ENCODE results near the gene HASPIN. TPM values are rescaled to one million over a fixed set of nuclear protein-coding genes. Genes with fewer than 3 reads are reported as not detected.

Gene HASPIN
- total and polyA plus RNA-seq, 2 of the 13 experiments (the other 11 are each of a cell fraction or from before 2014, with no cell fraction given), result 2.7 to 8.1 TPM

DNA sequence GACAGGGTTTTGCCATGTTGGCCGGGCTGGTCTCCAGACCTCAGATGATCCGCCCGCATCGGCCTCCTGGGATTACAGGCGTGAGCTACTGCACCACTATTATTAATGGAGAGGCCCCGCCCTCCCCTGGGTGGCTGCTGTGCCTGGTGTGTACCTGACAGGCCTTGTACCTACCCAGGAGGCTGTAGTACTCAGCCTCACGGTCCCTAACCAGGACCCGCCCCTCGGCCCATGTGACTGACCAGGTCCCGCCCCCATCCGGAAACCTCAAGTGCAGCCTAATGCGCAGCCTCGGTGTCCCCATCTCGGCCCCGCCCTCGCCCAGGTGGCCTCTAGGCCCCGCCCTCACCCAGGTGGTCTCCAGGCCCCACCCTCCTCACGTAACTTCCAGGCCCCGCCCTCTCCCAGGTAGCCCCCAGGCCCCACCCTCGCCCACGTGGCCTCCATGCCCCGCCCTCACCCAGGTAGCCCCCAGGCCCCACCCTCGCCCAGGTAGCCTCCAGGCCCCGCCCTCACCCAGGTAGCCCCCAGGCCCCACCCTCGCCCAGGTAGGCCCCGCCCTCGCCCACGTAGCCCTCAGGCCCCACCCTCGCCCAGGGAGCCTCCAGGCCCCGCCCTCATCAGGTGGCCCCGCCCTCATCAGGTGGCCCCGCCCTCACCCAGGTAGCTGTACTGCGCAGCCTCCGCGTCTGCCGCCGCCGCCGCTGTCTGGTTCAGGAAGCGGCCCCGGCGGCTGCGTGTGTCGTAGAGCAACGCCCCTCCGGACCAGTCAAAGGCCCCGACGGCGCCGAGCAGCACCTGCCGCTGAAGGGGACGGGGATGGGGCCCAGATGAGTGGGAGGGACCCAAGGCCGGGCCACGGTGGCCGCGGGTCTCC is 31.0 kb downstream of the HASPIN start:
- ATAC-seq (no peak), DNase-seq (ENCODE audit: low spot score) (no peak), FAIRE-seq (no peak)
- no peak overlapping the region for H2AFZ ChIP-seq (ENCODE audit: low read length)
- intact Hi-C loops (cut with micrococcal nuclease; ENCODE audit: unreplicated experiment), result no loop called here
- H3K4me2 ChIP-seq (ENCODE audit: low read depth, low read length), result no peak overlapping the region
- 75% methylated on average over 45 of the region's 56 CpGs for whole genome bisulfite sequencing (ENCODE audit: low lambda C conversion rate)
- BruUV-seq (replicated peaks), result no TSS peak
- H3K79me2 ChIP-seq (ENCODE audit: insufficient read depth, low read length), result no peaks in the 10 kb centered on the region
- in situ Hi-C loops (cut with HindIII; ENCODE audit: extremely low pct_ligation_motif_present, low pct_unique_long_range_greater_than_20kb), result no loop called here
- H3K27me3 ChIP-seq (ENCODE audit: control insufficient read depth in 1 of 2, insufficient read depth in 2 of 2, low read length in 2 of 2), result no peaks in the 10 kb centered on the region; a peak in 2 of 5 replicates
- CTCF ChIA-PET (ENCODE audit: low intra/inter-chr PET ratio, low total read pairs), result no interaction called here
- POLR2A ChIA-PET, result no interaction called here
- H3K4me1 ChIP-seq (ENCODE audit: insufficient read depth, low read length), result no peaks in the 10 kb centered on the region
- H3K9me3 ChIP-seq (ENCODE audit: low read length), result peaks cover under 1% of the 10 kb centered on the region; the same call in 1 of the 2 replicates
- no peaks in the 10 kb centered on the region for H4K20me1 ChIP-seq (ENCODE audit: insufficient read depth, low read length)
- H3K36me3 ChIP-seq (replicated peaks in 1 of 2; ENCODE audit: control insufficient read depth in 1 of 2, insufficient read depth in 2 of 2, low read length in 2 of 2), result no peaks in the 10 kb centered on the region
- H3K9ac ChIP-seq (ENCODE audit: insufficient read depth, low read depth, low read length), result no peak overlapping the region
- no peak overlapping the region for H3K27ac ChIP-seq (ENCODE audit: extremely low read length, insufficient read depth, low read length)
- no peak overlapping the region for H3K4me3 ChIP-seq (replicated peaks in 1 of 3; ENCODE audit: insufficient read depth in 1 of 3, low read depth in 2 of 3, low read length in 3 of 3)
- TF ChIP-seq SRY (CRISPR knock-in tag; IDR thresholded peaks at IDR 0.05) (no peak), MIER3 (CRISPR knock-in tag; IDR thresholded peaks at IDR 0.05; ENCODE audit: borderline replicate concordance) (no peak), ZNF17 (CRISPR knock-in tag; IDR thresholded peaks at IDR 0.05) (no peak), HOXA5 (CRISPR knock-in tag; IDR thresholded peaks at IDR 0.05) (no peak), NFE2L1 (CRISPR knock-in tag; IDR thresholded peaks at IDR 0.05; ENCODE audit: borderline replicate concordance) (no peak), ZNF329 (CRISPR knock-in tag; IDR thresholded peaks at IDR 0.05; ENCODE audit: low read depth) (no peak), SAP130 (CRISPR knock-in tag; IDR thresholded peaks at IDR 0.05; ENCODE audit: low read depth) (no peak), RFX5 (IDR thresholded peaks at IDR 0.05; ENCODE audit: low read depth, low read length) (no peak), AGO1 (IDR thresholded peaks at IDR 0.05; ENCODE audit: low read depth, low read length, poor library complexity, severe bottlenecking) (no peak), SP1 (IDR thresholded peaks at IDR 0.05) (no peak), SP1 (CRISPR knock-in tag; IDR thresholded peaks at IDR 0.05) (no peak), CHD4 (IDR thresholded peaks at IDR 0.05; ENCODE audit: borderline replicate concordance, low read length) (no peak), ZNF644 (CRISPR knock-in tag; IDR thresholded peaks at IDR 0.05; ENCODE audit: low read depth) (no peak), FOSL1 (CRISPR knock-in tag; IDR thresholded peaks at IDR 0.05; ENCODE audit: borderline replicate concordance) (no peak)
- TF ChIP-seq, protein P1, sequence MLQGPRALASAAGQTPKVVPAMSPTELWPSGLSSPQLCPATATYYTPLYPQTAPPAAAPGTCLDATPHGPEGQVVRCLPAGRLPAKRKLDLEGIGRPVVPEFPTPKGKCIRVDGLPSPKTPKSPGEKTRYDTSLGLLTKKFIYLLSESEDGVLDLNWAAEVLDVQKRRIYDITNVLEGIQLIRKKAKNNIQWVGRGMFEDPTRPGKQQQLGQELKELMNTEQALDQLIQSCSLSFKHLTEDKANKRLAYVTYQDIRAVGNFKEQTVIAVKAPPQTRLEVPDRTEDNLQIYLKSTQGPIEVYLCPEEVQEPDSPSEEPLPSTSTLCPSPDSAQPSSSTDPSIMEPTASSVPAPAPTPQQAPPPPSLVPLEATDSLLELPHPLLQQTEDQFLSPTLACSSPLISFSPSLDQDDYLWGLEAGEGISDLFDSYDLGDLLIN (CRISPR knock-in tag; IDR thresholded peaks at IDR 0.05; ENCODE audit: borderline replicate concordance), result no peak
- TF ChIP-seq, protein P2, sequence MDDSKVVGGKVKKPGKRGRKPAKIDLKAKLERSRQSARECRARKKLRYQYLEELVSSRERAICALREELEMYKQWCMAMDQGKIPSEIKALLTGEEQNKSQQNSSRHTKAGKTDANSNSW (CRISPR knock-in tag; IDR thresholded peaks at IDR 0.05; ENCODE audit: borderline replicate concordance), result no peak
- TF ChIP-seq, protein P3, sequence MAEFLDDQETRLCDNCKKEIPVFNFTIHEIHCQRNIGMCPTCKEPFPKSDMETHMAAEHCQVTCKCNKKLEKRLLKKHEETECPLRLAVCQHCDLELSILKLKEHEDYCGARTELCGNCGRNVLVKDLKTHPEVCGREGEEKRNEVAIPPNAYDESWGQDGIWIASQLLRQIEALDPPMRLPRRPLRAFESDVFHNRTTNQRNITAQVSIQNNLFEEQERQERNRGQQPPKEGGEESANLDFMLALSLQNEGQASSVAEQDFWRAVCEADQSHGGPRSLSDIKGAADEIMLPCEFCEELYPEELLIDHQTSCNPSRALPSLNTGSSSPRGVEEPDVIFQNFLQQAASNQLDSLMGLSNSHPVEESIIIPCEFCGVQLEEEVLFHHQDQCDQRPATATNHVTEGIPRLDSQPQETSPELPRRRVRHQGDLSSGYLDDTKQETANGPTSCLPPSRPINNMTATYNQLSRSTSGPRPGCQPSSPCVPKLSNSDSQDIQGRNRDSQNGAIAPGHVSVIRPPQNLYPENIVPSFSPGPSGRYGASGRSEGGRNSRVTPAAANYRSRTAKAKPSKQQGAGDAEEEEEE (CRISPR knock-in tag; IDR thresholded peaks at IDR 0.05; ENCODE audit: borderline replicate concordance), result no peak
- TF ChIP-seq, protein P4, sequence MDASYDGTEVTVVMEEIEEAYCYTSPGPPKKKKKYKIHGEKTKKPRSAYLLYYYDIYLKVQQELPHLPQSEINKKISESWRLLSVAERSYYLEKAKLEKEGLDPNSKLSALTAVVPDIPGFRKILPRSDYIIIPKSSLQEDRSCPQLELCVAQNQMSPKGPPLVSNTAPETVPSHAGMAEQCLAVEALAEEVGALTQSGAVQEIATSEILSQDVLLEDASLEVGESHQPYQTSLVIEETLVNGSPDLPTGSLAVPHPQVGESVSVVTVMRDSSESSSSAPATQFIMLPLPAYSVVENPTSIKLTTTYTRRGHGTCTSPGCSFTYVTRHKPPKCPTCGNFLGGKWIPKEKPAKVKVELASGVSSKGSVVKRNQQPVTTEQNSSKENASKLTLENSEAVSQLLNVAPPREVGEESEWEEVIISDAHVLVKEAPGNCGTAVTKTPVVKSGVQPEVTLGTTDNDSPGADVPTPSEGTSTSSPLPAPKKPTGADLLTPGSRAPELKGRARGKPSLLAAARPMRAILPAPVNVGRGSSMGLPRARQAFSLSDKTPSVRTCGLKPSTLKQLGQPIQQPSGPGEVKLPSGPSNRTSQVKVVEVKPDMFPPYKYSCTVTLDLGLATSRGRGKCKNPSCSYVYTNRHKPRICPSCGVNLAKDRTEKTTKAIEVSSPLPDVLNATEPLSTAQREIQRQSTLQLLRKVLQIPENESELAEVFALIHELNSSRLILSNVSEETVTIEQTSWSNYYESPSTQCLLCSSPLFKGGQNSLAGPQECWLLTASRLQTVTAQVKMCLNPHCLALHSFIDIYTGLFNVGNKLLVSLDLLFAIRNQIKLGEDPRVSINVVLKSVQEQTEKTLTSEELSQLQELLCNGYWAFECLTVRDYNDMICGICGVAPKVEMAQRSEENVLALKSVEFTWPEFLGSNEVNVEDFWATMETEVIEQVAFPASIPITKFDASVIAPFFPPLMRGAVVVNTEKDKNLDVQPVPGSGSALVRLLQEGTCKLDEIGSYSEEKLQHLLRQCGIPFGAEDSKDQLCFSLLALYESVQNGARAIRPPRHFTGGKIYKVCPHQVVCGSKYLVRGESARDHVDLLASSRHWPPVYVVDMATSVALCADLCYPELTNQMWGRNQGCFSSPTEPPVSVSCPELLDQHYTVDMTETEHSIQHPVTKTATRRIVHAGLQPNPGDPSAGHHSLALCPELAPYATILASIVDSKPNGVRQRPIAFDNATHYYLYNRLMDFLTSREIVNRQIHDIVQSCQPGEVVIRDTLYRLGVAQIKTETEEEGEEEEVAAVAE (CRISPR knock-in tag; IDR thresholded peaks at IDR 0.05; ENCODE audit: borderline replicate concordance), result no peak

Measured in HepG2 (cell line).